SIG-M5 treated with dmso at 0.1 percent for 504 hours (cell line): Measurements from ENCODE around the gene HINFP.
"Not testable (repeated sequence)": the region's sequence is repeated elsewhere in the genome, so short reads cannot be mapped to it uniquely, and the experiment has no call there.

ENCODE experiments used
- DNase-seq: peaks from one replicate; lab custom pipeline; 2025; ENCODE audit not compliant: unreplicated experiment; lab: John Stamatoyannopoulos, UW

Gene HINFP

GRCh38 chr11:119154178-119154577 is 32.8 kb downstream of the HINFP start:
- DNase-seq = no peak

GRCh38 chr11:119155733-119156492 is 34.5 kb downstream of the HINFP start:
- no peak for DNase-seq

DNA sequence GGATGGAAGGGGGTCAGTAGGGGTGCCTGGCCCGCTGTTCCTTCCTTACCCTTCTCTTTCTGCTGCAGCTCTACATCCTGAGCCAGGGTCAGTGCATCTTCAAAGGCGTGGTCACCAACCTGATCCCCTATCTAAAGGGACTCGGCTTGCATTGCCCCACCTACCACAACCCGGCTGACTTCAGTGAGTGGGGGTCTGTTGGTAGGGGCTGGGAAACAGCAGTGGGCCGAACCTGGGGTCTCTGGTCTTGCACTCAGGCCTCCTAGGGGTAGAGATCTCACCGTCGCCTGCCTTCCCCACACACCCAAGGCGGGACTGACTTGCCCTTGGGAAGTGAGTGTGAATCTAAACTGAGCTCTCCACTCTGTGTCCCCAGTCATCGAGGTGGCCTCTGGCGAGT is 35.1 kb downstream of the HINFP start:
- no peak for DNase-seq

GRCh38 chr11:119157063-119157462 is 35.7 kb downstream of the HINFP start:
- DNase-seq = no peak

GRCh38 chr11:119158467-119158866 is 37.1 kb downstream of the HINFP start:
- no peak for DNase-seq

- no peak for DNase-seq
Observed at GRCh38 chr11:119160151-119160550, 38.8 kb downstream of the HINFP start.

- DNase-seq = no peak
Observed at GRCh38 chr11:119161871-119162270, 40.5 kb downstream of the HINFP start.

DNA sequence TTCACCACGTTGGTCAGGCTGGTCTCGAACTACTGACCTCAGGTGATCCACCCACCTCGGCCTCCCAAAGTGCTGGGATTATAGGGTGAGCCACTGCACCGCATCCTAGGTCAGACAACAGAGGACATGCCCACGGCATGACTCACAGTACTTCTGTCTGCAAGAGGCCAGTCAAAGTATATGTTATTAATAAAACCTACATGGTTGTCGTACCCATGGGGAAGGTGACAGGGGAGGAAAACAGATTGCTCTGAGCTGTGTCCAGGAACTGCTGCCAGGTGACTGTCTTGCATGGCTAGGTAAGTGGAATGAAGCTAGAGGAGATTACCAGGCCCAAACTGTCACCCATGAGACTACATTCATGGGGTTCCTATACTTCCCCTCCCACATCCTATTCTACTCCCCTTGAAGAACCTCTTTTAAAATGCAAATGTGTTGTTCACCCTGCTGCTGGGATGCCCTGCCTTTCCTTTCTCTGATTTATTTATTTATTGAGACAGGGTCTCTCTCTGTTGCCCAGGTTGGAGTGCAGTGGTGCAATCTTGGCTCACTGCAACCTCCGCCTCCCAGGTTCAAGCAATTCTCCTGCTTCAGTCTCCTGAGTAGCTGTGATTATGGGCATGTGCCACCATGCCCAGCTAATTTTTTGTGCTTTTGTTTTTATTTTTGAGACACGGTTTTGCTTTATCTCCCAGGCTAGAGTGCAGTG is 45.1 kb downstream of the HINFP start:
- DNase-seq = peak; percentile 21

DNA sequence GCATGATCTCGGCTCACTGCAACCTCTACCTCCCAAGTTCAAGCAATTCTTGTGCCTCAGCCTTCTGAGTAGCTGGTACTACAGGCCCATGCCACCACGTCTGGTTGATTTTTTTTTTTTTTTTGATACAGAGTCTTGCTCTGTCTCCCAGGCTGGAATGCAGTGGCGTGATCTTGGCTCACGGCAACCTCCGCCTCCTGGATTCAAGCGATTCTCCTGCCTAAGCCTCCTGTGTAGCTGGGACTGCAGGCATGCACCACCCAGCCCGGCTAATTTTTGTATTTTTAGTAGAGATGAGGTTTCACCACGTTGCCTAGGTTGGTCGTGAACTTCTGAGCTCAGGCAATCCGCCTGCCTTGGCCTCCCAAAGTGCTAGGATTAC is 45.7 kb downstream of the HINFP start:
- DNase-seq = not testable (repeated sequence)

- DNase-seq = no peak
Observed at GRCh38 chr11:119167933-119168332, 46.6 kb downstream of the HINFP start.

DNA sequence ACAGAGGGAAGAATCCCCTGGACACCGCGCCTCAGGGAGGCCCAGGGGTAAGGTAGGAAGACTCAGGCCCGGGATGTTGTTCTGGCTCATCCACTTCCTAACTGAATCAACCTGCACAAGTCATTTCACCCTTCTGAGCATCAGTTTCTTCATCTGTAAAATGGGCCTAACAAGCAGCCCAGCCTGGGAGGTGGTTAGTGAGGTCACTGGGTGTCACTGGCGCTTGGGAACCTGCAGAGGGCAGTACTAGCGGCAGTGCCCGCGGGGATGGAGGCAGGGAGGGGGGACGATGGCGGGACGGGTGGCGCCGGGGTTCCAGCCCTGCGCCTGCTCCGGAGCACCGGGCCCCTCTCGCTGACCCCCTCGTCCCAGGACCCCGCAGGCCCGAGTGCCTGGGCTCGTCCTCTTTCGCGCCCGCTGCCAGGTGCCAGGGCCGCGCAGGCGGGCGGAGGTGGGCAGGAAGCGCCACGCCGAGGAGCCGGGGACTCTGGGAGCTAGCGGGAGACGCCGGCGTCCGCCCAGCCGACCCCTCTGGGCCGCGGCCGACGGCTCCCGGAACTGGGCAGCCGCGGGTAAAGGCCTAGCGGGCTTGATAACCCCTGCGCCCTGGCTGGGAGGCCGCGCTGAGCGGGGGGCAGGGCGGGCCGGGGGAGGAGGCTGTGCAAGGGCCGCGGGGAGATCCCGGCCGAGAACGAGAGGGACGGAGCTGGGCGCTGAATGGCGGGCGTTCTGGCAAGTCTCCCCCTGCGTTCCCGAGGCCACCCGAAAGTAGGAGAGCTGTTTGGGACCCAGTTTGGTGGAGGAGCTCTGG is 47.3 kb downstream of the HINFP start, which contains the start of gene NLRX1:
Gene NLRX1, plus strand, starts transcription at position 255 of the 811 bp plus-strand sequence. CDS start 2,679 bp downstream, outside the sequence.
- peak; percentile 82 for DNase-seq

DNA sequence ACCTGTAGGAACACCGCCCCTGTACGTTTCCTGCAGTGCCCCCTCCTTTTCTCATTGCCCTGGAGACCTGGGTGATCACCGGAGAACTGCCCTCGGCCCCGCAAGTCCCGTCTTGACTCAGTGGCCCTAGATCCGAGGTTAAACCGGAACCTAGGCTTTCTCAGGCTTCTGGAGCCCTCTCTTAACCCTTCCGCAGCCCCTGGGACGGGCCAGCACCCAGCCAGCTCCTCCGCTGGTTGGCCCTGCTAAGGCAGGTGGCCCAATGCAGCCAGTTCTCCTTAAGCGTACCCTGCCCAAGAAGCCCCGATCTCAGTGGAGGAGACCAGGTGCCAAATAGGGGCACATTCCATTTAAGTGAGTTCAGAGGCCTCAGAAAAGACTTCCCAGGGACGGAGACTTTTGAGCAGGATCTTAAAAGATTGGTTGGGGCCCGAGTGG is 47.9 kb downstream of the HINFP start:
- DNase-seq = no peak

GRCh38 chr11:119172513-119172912 is 51.1 kb downstream of the HINFP start:
- DNase-seq = no peak

DNA sequence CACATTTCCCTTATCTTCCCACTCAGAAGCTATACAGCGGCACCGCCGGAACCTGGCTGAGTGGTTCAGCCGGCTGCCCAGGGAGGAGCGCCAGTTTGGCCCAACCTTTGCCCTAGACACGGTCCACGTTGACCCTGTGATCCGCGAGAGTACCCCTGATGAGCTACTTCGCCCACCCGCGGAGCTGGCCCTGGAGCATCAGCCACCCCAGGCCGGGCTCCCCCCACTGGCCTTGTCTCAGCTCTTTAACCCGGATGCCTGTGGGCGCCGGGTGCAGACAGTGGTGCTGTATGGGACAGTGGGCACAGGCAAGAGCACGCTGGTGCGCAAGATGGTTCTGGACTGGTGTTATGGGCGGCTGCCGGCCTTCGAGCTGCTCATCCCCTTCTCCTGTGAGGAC is 52.1 kb downstream of the HINFP start:
- no peak for DNase-seq

GRCh38 chr11:119175493-119176077 is 54.2 kb downstream of the HINFP start:
- DNase-seq = no peak

DNA sequence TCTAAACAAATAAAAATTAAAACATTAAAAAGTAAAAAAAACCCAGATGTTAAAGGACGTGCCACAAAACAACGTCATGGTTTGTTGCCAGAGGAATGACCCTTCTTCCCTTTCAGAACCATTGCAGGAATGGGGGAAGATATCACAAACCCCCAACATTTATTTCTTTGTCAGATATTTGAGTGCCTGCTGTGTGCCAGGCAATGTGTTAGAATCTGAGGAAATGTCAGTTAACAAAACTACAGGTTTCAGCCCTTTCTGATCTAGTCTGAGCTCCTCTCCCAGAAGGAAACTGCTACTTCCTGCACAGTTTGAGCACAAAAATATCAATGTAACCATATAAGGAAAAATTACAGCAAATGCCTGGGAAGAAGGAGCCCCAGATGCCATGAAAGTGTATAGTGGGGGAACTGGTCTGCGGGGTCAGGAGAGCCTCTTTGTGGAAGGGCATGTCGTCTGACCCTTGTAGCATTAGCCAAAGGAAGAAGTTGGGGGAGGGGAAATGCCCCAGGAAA is 56.8 kb downstream of the HINFP start:
- no peak for DNase-seq

GRCh38 chr11:119179342-119179741 is 58.0 kb downstream of the HINFP start:
- DNase-seq = no peak

GRCh38 chr11:119179983-119180382 is 58.6 kb downstream of the HINFP start:
- DNase-seq = no peak

- no peak for DNase-seq
Observed at GRCh38 chr11:119180729-119181676, 59.6 kb downstream of the HINFP start.
